Activated B cell treated with CpG ODN at 0.5 μM for 24 hours (primary cell): ENCODE measurements around the gene MBOAT1. TPM values are rescaled to one million over a fixed set of nuclear protein-coding genes. Genes with fewer than 3 reads are reported as not detected.

Source experiments
- ATAC-seq: fragments of 200-7000 bp; cut with Tn5 transposase; one replicate; pipeline ENCODE4 v1.10.0; 2021; ENCODE audit warnings: low read depth, mild to moderate bottlenecking, moderate library complexity
- CTCF ChIA-PET: fragments of 350-600 bp; sonication (Branson Sonifier 250); formaldehyde crosslinking; loops from one replicate; lab custom pipeline; 2021; ENCODE audit warnings: antibody characterized with exemption; lab: Charles Lee
- POLR2A ChIA-PET: fragments of 350-600 bp; sonication (Branson Sonifier 250); formaldehyde crosslinking; loops from one replicate; lab custom pipeline; 2021; ENCODE audit warnings: antibody characterized with exemption; lab: Charles Lee
- DNase-seq: peaks from one replicate; pipeline ENCODE4 v3.0.0; 2022
- H3K27ac Mint-ChIP-seq: one replicate; pipeline ENCODE4 v1.8.0; 2020; ENCODE audit warnings: mixed read lengths
- H3K27me3 Mint-ChIP-seq: one replicate; pipeline ENCODE4 v1.8.0; 2021; ENCODE audit warnings: mixed read lengths
- H3K36me3 Mint-ChIP-seq: one replicate; pipeline ENCODE4 v1.8.0; 2021; ENCODE audit warnings: low read depth, mixed read lengths
- H3K4me1 Mint-ChIP-seq: one replicate; pipeline ENCODE4 v1.8.0; 2021; ENCODE audit warnings: mixed read lengths
- H3K4me3 Mint-ChIP-seq: one replicate; pipeline ENCODE4 v1.8.0; 2020; ENCODE audit warnings: mild to moderate bottlenecking, mixed read lengths
- H3K9me3 Mint-ChIP-seq: one replicate; pipeline ENCODE4 v1.8.0; 2020; ENCODE audit warnings: mixed read lengths
- CTCF ChIP-seq: fragments of 200-600 bp; IDR thresholded peaks from one replicate; pipeline ENCODE4 v1.8.0; 2022; ENCODE audit warnings: antibody characterized with exemption, mild to moderate bottlenecking
- intact Hi-C: fragments of 100-400 bp; cut with micrococcal nuclease; formaldehyde crosslinking; loops from one replicate; pipeline ENCODE4 v1.15.1; 2024
- total RNA-seq: library from RNA; stranded (reverse); gene quantifications from 2 replicates; pipeline ENCODE4 v1.2.3, GENCODE V29; 2022

The MBOAT1 gene
- total RNA-seq, 1 donor from 2014 or later: 3.7 TPM

- POLR2A ChIA-PET: no interaction called here
- ATAC-seq: no peak
- H3K27me3 Mint-ChIP-seq: no peaks in the 10 kb centered on the region
- intact Hi-C loops: no loop called here
- CTCF ChIA-PET: interaction anchor here (1.1 to 1.9 kb wide), 3 partner anchors 8 to 11 kb away, joined by 3 to 10 read pairs (median 3); no protein-coding TSS in a partner anchor
- H3K4me1 Mint-ChIP-seq: no peaks in the 10 kb centered on the region
- no peak for DNase-seq
- H3K4me3 Mint-ChIP-seq: no peak overlapping the region
- no peaks in the 10 kb centered on the region for H3K9me3 Mint-ChIP-seq
- no peak overlapping the region for H3K27ac Mint-ChIP-seq
- H3K36me3 Mint-ChIP-seq: peaks cover 6% of the 10 kb centered on the region
- no peak for TF ChIP-seq CTCF
Observed at GRCh38 chr6:20118892-20119291, 93.4 kb downstream of the MBOAT1 start.

GRCh38 chr6:20117474-20117873 lies 94.8 kb downstream of the MBOAT1 start:
- Mint-ChIP-seq H3K4me1 (no peaks in the 10 kb centered on the region), H3K36me3 (peaks cover 11% of the 10 kb centered on the region), H3K27me3 (no peaks in the 10 kb centered on the region), H3K27ac (no peak overlapping the region), H3K9me3 (no peaks in the 10 kb centered on the region), H3K4me3 (no peak overlapping the region)
- TF ChIP-seq CTCF: no peak
- no peak for ATAC-seq
- intact Hi-C loops: no loop called here
- ChIA-PET POLR2A (no interaction called here), CTCF (interaction anchor here (1.6 to 1.9 kb wide), 2 partner anchors 9 to 11 kb away, joined by 3 to 10 read pairs; no protein-coding TSS in a partner anchor)
- DNase-seq: no peak

- ChIA-PET CTCF (no interaction called here), POLR2A (no interaction called here)
- TF ChIP-seq CTCF: no peak
Observed at GRCh38 chr6:20116792-20117191, 95.5 kb downstream of the MBOAT1 start.

DNA sequence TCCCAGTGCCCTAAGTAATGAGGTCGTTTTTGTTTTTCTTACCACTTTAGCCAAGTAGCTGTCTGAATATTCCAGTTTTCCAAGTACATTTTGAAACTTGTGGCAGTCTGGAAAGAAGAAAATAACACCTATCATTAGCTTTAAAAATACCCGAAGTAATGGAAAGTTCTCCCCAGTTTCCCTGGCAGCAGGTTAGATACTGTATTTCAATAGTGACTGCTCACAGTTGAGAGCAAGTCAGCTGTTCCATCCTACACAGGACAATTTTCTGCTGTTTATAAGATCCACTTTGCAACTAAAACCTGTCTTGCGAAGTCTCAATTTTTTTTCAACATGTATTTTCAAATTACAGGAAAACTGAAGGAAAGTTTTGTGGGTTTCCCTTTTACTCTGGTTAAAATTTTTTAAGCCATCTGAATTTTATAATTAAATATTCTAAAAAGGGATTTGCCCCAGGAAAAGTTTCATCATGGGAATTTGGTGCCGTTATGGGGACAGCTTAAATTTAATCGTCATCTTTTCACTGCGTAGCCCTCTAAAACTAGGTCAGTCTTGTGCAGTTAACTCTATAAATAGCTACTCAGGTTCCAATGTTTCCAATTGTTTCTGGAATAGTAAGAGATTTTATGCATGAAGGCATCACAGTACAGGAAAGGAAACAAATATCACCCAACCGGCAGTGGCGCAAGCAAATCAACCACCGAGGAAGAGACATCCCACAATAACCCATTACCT lies 96.9 kb downstream of the MBOAT1 start:
- Mint-ChIP-seq H3K4me3 (no peak overlapping the region), H3K27ac (no peak overlapping the region), H3K4me1 (no peaks in the 10 kb centered on the region), H3K36me3 (peaks cover 16% of the 10 kb centered on the region), H3K27me3 (no peaks in the 10 kb centered on the region), H3K9me3 (no peaks in the 10 kb centered on the region)
- DNase-seq (no peak), ATAC-seq (no peak)
- TF ChIP-seq CTCF: no peak
- ChIA-PET POLR2A (no interaction called here), CTCF (interaction anchor here (0.6 kb wide), 1 partner anchor 11 kb away, joined by 3 read pairs; no protein-coding TSS in a partner anchor)
- intact Hi-C loops: no loop called here

More at GRCh38 chr6:20116792-20117191, 95.5 kb downstream of the MBOAT1 start:
- H3K27ac Mint-ChIP-seq: no peak overlapping the region
- H3K27me3 Mint-ChIP-seq: no peaks in the 10 kb centered on the region
- H3K4me1 Mint-ChIP-seq: no peaks in the 10 kb centered on the region
- no peak for ATAC-seq
- H3K4me3 Mint-ChIP-seq: no peak overlapping the region
- H3K9me3 Mint-ChIP-seq: no peaks in the 10 kb centered on the region
- peaks cover 14% of the 10 kb centered on the region for H3K36me3 Mint-ChIP-seq
- DNase-seq: no peak
- intact Hi-C loops: no loop called here

- DNase-seq (no peak), ATAC-seq (no peak)
- CTCF ChIA-PET: no interaction called here
- intact Hi-C loops: no loop called here
- no peaks in the 10 kb centered on the region for H3K9me3 Mint-ChIP-seq
- POLR2A ChIA-PET: no interaction called here
- H3K4me1 Mint-ChIP-seq: no peaks in the 10 kb centered on the region
- H3K27ac Mint-ChIP-seq: no peak overlapping the region
- TF ChIP-seq CTCF: no peak
- peaks cover 25% of the 10 kb centered on the region for H3K36me3 Mint-ChIP-seq
- H3K27me3 Mint-ChIP-seq: no peaks in the 10 kb centered on the region
- H3K4me3 Mint-ChIP-seq: no peak overlapping the region
Observed at GRCh38 chr6:20113649-20114224, 98.5 kb downstream of the MBOAT1 start.
